A172 (cell line): ENCODE data around the gene PITPNM2. TPM values are rescaled to one million over a fixed set of nuclear protein-coding genes. Genes with fewer than 3 reads are reported as not detected.

Experiments
- total RNA-seq: library from RNA; depleted of rRNA; stranded (reverse); fragments of >200 nt; shearing (Covaris generic); gene quantifications from 2 replicates; pipeline ENCODE4 v1.2.3, GENCODE V29; 2014; rRNA removed

The PITPNM2 gene
- total RNA-seq, 1 experiment from 2014 or later = 1.8 TPM

Other genes starting within 250 kb of the PITPNM2 start
- gene ABCB9, start 184.6 kb downstream of the PITPNM2 start, total RNA-seq = 15.0 and 15.8 TPM in 2 replicates
- 12.0 and 20.9 TPM in 2 replicates for gene OGFOD2, start 175.8 kb downstream of the PITPNM2 start, total RNA-seq
- 228 and 284 TPM in 2 replicates for gene ARL6IP4, start 170.4 kb downstream of the PITPNM2 start, total RNA-seq
- 59.8 and 75.1 TPM in 2 replicates for gene MPHOSPH9, start 82.1 kb upstream of the PITPNM2 start, total RNA-seq
- 14.8 and 20.2 TPM in 2 replicates for gene MTRFR, start 82.3 kb upstream of the PITPNM2 start, total RNA-seq
- gene CDK2AP1, start 120.8 kb upstream of the PITPNM2 start, total RNA-seq = 252 and 256 TPM in 2 replicates
- gene SBNO1, start 213.8 kb upstream of the PITPNM2 start, total RNA-seq = 26.8 and 39.2 TPM in 2 replicates
- 62.4 and 63.7 TPM in 2 replicates for gene KMT5A, start 233.0 kb upstream of the PITPNM2 start, total RNA-seq